ENCODE results near the gene RTN4R.

- no peak for TF ChIP-seq CTCF (IDR thresholded peaks at IDR 0.05; ENCODE audit: low read depth, low read length)
- TF ChIP-seq POLR2A (IDR thresholded peaks at IDR 0.05; ENCODE audit: extremely low read depth, insufficient read length), result no peak
- TF ChIP-seq MYC (IDR thresholded peaks at IDR 0.05; ENCODE audit: low read depth, low read length), result no peak
- no peak for TF ChIP-seq MAX (IDR thresholded peaks at IDR 0.05; ENCODE audit: low read depth, low read length)
These were observed 63.3 kb downstream of the RTN4R start for GRCh38 chr22:20204806-20205205.

Measured in NB4 (cell line).